SK-N-MC (cell line): Measurements from ENCODE around the gene OSBPL5.

Experiments
- FOXP2 ChIP-seq: optimal IDR thresholded peaks from 2 replicates; pipeline ENCODE3; 2011; ENCODE audit warnings: mild to moderate bottlenecking, moderate library complexity; ENCODE audit not compliant: insufficient read depth; ENCODE audit errors: extremely low read length, control extremely low read depth
- POLR2AphosphoS5 ChIP-seq: IDR thresholded peaks from 2 replicates; pipeline ENCODE4 v1.6.1; 2012; ENCODE audit warnings: mild to moderate bottlenecking, low read depth, low read length, borderline replicate concordance

- no peak for TF ChIP-seq POLR2AphosphoS5
- TF ChIP-seq FOXP2 = no peak
Measured at GRCh38 chr11:3120071-3120792, 44.9 kb downstream of the OSBPL5 start.
